Stimulated activated CD8-positive, alpha-beta memory T cell treated with anti-CD3 and anti-CD28 coated beads, Interleukin-7, amount 100 ng/mL, for 1 hour (primary cell): ENCODE results near the gene KAT6B.
"Not testable (repeated sequence)": the region's sequence is repeated elsewhere in the genome, so short reads cannot be mapped to it uniquely, and the experiment has no call there.

Source experiments
- DNase-seq, 2 donors: peaks; one replicate each; pipeline ENCODE4 v3.0.0-alpha.2; 2020; ENCODE audit warnings: low read depth in 2 of 2

Gene KAT6B

GRCh38 chr10:74890460-74890859, 64.1 kb downstream of the KAT6B start:
- no peak for DNase-seq

GRCh38 chr10:74891053-74891452, 64.7 kb downstream of the KAT6B start:
- no peak for DNase-seq

GRCh38 chr10:74892839-74893238, 66.4 kb downstream of the KAT6B start:
- DNase-seq, result no peak

- DNase-seq, result not testable (repeated sequence)
These were observed 66.9 kb downstream of the KAT6B start for GRCh38 chr10:74893329-74893728.

DNA sequence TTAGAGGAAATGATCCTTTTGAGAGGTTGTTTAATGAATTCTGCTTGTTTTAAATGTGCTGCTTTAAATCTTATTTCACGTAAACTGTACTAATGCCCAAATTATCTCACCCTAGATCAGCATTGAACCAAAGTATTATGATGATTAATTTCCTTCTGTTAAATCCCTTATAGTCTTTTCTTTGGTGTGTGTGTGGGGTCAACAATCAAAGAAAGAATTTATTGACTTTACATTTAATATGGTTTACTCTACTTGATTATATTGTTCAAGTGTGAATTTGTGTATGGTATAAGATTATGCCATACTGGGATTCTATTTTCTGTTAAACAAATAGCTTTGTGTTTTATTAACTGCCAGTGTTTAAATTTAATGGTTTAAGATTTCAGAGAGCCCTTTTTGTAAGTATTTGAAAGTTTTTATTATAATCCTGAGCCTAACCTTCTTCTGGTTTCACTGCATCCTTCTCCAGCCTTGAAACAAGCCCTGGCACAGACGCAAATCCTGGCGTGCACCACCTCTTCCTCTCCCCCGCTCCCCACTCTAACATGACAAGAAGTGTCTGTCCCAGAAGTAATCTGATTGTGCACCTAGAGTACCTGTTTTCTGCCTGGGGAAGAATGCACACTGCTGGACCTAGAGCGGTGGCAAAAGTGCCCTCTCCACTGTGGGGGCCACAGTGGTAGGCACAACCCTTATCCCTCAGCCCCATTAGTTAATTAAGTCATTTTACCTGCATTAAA, 70.6 kb downstream of the KAT6B start:
- DNase-seq, result no peak

DNA sequence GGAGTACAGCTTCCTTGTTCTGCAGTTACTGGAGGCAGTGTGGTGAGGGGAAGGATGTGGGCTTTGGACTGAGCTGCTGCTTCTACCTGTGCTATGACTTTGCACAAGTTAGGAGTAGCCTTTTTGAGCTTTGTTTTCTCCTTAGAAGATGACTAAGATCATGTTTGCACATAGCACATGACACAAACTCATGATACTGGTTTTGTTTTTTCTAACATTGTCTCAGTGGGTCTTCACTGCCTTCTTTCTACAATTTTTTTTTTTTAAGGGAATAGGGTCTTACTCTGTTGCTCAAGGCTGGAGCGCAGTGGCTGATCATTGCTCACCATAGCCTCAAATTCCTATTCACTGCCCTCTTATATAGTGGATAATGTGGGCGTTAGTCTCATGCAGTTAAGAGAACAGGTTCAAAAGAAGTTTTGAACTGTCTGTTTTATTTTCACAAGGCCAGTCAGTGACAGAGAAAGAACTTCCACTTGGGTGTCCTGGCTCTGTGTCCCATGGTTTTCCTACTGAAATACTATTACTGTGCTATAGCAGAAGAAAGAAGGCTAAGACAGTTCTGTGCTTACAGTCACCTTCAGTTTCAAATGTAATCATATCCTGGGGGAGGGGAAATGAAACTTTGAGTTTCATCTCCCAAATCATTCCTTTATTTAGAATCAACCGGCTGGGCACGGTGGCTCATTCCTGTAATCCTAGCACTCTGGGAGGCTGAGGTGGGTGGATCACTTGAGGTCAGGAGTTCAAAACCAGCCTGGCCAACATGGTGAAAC, 72.0 kb downstream of the KAT6B start:
- no peak for DNase-seq

DNA sequence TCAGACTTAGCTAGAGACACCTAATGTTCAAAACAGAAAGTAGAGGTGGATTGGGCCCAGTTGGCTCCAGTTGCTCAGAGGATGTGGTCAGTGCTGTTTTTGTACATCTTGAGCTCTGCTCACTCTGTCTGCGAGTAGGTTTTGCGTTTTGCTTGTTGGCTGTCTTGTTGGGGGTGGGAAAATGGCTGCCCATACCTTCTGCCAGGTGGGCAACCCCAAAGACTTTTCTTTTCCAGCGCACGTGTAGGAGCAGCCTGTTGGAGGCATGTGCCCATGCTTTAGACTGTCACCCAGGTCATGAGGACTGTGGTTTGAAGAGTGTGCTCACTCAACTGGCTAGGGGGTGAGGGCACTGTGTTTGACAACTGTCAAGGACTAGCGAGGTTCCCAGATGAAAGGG, 73.9 kb downstream of the KAT6B start:
- DNase-seq, result no peak

DNA sequence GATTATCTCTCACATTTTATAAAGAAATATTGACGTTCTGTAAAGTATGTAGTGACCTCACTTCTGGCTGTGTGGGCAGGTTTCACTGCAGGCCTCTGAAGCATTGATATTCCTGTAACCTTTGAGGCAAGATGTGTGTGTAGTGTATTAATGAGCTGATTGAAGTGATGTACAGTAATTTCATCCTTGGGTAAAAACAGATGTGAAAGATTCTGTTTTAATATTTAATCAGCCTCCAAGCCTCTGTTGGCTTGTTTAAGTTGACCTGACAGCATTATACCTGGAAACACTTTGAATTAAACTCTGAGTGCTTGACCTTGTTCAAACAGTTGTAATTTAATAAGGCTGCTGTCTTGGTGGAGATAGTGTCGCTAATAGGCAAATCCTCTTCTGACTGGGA, 74.9 kb downstream of the KAT6B start:
- no peak for DNase-seq

GRCh38 chr10:74901867-74902450, 75.6 kb downstream of the KAT6B start:
- no peak for DNase-seq

DNA sequence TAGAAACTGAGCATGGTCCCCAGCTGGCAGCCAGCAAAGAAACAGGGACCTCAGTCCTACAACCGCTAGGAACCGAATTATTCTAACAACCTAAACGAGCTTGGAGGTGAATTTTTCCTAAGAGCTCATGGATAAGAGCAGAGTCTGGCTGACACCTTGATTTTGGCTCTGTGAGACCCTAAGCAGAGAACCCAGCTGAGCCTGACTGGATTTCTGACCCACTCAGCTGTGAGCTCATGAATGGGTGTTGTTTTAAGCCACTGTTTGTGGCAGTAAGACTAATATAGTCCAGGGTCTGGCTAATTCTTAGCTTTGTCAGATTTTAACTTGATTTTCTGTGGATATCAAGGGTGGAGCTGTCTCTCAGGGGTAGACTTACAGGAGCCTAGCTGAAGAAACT, 77.1 kb downstream of the KAT6B start:
- DNase-seq, result no peak

DNA sequence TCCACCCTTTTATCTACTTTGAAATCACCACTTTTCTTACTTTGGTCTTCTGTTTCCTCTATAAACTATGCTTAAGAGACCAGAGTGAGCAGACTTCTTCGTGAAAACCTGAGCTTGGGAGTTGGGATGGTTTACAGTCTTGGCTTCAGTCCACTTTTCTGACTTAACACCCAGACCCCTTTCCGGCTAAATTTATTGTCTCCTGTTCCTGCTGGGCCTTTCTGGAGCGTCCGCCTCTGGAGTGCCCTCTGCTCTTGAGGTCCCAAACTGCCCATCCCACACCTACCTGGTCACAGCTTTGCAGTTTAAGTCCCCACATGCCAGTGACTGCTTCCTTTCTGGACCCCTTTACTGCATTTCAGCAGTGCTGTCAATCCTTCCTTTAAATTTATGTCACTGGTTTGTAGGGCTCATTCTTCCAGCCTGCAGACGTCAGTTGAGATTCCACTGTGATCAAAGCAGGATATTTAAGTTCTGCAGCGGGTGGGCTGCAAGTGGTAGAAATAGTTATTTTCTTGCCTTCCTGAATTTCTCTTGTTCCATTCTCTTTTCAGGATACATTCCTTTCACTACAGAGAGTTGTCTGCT, 80.3 kb downstream of the KAT6B start:
- no peak for DNase-seq

DNA sequence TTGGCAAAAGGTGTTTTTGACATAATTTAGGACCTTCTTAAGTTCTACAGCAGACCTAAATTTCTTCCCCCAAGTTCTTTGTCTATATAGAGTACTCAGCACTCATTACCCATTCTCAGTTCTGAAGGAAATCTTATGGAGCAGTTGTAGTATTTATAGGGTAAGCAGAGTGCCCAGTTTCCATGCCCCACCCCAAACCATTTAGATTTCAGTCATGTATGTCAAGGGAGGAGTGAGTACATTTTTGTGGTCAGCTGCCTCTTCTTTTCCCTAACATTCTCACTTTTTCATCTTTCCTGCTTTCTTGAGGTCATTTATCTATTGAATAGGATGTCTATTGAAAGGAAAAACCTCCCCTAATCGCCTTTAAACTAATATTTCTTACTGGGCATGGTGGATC, 83.3 kb downstream of the KAT6B start:
- DNase-seq, result no peak

DNA sequence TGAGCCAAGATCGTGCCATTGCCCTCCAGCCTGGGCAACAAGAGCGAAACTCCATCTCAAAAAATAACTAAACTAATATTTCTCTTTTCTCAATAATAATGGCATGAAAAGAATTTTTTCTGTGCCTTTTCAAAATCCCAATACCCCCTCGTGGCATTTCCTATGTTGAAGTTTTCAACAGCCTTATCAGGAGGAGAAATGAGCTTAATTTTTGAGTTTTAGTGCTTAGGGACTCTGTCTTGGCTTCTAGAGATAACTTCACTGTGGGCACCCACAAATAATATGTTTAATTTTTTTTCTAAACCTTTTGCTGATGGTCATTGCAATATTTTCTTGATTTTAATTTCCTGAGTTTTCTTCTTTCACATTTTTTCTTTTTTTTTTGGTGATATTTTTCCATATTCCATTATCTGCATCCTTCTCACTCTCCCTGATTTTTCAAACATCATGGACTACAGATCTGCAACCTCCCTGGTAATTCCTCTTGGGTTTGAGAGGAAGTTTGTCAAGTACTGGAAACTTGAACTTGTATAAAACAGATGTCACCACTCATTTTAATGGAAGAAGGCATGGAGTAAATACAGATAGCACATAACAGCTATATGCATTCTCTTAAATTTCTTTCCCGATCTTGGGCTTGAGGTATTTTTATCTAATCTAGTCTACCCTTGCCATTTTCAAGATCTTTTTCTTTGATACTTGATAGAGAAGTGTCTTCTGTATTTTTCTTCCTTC, 84.0 kb downstream of the KAT6B start:
- DNase-seq, result no peak

- DNase-seq, result no peak
These were observed 84.6 kb downstream of the KAT6B start for GRCh38 chr10:74910976-74911350.

DNA sequence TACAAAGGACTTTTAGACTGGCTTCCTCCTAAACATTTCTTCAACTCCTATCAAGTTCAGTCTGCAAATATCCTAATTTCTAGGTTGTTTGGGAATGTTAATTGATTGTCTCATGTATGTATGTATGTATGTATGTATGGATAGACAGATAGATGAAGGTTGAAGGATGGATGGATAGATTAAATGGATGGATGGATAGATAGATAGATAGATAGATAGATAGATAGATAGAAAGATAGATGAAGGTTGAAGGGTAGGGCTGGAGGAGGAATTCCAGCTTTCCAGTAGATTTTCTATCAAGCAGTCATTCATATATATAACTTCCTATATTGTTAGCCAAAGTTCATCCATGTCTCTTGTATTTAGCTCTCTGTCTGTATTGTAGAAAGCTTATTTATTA, 85.8 kb downstream of the KAT6B start:
- no peak for DNase-seq

DNA sequence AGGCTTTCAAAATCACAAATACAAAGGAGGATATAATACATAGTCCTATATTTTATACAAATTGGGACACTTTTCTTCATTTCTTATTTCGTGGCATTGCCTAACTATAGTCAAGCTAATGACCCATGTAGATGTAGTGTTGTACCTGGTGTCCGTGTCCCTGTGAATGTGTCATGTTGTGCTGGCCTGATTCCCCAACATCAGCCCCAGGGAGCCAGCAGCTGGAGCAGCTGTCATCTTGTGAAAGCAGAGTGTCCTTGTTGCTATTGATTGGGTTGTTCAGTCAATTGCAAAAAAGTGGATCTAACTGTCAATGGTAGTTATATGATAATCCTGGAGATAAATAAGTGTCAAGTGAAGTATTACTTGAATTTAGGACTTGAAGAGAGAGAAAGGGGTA, 86.3 kb downstream of the KAT6B start:
- DNase-seq, result no peak

- DNase-seq, result no peak
These were observed 87.1 kb downstream of the KAT6B start for GRCh38 chr10:74913377-74913979.

- DNase-seq, result no peak
These were observed 89.9 kb downstream of the KAT6B start for GRCh38 chr10:74916283-74916682.

DNA sequence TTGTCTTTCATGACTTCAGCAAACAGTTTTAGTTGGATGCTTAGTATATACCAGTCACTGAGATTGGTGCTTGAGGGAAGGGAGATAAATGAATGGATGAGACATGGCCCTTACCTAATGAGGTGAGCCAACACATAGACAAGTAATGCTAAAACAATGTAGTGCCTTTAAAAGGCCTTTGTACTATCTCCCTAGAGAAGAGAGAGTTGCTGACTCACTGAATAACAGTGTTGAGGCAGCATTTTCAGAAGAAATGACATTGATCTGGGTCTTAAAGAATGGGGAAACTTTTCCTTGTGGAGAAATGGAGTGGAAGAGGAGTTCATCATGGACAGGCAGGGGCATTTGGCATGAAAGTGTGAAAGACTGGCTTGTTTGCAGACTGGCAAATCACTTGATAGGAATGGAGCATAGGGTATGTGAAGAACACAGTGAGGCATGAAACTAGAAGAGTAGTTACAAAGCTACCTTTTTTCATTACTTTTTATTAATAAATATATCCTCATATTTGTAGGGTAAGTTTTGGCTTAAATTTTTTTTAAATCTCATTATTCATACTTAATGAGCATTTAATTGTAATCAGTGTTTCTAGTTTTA, 91.2 kb downstream of the KAT6B start:
- DNase-seq, result no peak

DNA sequence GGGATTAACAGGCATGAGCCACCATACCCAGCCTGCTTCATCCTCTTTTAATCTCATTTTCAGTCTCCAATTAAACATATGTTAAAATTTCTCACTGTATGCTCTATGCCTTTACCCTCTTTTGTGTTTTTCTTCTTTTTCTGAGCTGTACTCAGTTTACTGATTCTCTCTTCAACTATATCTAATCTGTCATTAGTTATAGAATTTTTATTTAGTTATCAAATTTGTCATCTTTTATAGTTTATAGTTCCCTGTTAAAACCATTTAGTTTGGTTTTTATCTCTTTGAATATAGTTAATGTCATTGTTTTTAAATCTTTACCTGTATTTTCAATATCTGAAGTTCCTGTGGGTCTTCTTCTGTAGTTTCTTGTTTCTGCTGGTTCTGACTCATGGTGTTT, 93.3 kb downstream of the KAT6B start:
- DNase-seq, result no peak

GRCh38 chr10:74921070-74921469, 94.7 kb downstream of the KAT6B start:
- not testable (repeated sequence) for DNase-seq
